ENCODE data around the gene BTG4.

DNA sequence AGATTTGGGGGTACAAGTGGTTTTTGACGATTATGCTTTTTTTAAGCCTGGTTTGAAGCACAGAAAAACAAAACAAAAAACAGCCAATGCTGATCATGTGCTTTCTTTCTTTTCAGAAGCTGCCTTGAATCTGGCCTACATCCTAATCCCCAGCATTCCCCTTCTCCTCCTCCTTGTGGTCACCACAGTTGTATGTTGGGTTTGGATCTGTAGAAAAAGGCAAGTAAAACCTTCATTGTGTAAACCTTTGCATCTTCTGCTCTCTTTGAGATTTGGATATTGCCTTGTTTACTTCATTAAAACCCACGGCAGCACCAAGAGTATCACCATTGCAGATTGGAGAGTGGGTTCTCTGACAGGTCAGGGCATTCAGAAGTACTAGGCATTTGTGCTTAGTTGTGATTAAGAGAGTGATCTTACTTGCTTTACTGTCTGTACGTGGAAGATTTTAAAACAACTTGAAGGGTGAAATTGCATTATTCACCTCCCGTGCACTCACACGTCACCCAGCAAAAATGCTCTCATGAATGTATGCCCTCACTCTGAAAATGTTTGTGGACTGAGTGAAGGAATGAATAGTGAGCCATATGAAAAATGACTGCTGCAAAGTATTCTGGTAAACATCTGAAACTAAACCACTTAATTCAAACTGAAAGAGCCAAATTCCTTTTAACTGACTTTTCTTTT, 45.4 kb upstream of the BTG4 start:
- TF ChIP-seq, protein P1, sequence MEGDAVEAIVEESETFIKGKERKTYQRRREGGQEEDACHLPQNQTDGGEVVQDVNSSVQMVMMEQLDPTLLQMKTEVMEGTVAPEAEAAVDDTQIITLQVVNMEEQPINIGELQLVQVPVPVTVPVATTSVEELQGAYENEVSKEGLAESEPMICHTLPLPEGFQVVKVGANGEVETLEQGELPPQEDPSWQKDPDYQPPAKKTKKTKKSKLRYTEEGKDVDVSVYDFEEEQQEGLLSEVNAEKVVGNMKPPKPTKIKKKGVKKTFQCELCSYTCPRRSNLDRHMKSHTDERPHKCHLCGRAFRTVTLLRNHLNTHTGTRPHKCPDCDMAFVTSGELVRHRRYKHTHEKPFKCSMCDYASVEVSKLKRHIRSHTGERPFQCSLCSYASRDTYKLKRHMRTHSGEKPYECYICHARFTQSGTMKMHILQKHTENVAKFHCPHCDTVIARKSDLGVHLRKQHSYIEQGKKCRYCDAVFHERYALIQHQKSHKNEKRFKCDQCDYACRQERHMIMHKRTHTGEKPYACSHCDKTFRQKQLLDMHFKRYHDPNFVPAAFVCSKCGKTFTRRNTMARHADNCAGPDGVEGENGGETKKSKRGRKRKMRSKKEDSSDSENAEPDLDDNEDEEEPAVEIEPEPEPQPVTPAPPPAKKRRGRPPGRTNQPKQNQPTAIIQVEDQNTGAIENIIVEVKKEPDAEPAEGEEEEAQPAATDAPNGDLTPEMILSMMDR (IDR thresholded peaks at IDR 0.05) = no peak
- TF ChIP-seq POLR2AphosphoS5 (IDR thresholded peaks at IDR 0.05) = peak; percentile 91
- no peak for TF ChIP-seq POLR2A (IDR thresholded peaks at IDR 0.05)
- TF ChIP-seq EP300 (IDR thresholded peaks at IDR 0.05) = no peak

Data from gastroesophageal sphincter (tissue), 3 donors.